MM.1S (cell line): ENCODE results near the gene SPINK5.

ENCODE experiments used
- CTCF ChIP-seq: fragments of 300-600 bp; sonication (generic); IDR thresholded peaks from 2 replicates; pipeline ENCODE4 v1.5.1; 2016; ENCODE audit warnings: antibody characterized with exemption, low read length, mixed read lengths
- EZH2 ChIP-seq: fragments of 300-600 bp; sonication (generic); optimal IDR thresholded peaks from 2 replicates; pipeline ENCODE3; 2017; ENCODE audit warnings: low read depth, mild to moderate bottlenecking, antibody characterized with exemption, low read length, mixed read lengths

DNA sequence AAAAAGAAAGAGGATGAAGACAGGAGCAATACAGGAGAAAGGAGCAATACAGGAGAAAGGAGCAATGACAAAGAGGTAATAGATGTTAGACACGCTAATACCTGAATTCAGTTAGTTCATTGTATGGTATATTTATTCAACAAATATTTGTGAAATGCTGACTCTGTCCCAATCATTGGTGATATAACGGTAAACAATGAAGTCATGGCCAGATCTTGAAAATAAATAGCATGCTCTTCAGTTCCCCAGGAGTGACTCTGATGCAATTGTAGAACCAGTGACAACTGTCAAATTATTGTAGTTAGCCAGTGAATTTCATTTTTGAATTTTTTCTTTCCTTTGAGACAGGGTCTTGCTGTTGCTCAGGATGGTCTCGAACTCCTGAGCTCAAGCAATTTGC is 56.5 kb downstream of the SPINK5 start:
- TF ChIP-seq CTCF = no peak
- TF ChIP-seq EZH2 = no peak
